Lower lobe of right lung (tissue), 2 donors: ENCODE data around the gene SUCLG2. TPM values are rescaled to one million over a fixed set of nuclear protein-coding genes. Genes with fewer than 3 reads are reported as not detected.

Experiments used
- ATAC-seq, 2 donors: fragments of 200-7000 bp; cut with Tn5 transposase; one replicate each; pipeline ENCODE4 v1.9.1; 2020 to 2022; ENCODE audit warnings: mild to moderate bottlenecking in 2 of 2, moderate library complexity in 2 of 2
- DNase-seq: peaks from one replicate; pipeline ENCODE4 v3.0.0-alpha.2; 2020
- H3K27ac ChIP-seq: fragments of 200-600 bp; one replicate; pipeline ENCODE4 v1.8.0; 2022
- H3K27me3 ChIP-seq: fragments of 200-600 bp; one replicate; pipeline ENCODE4 v1.8.0; 2022; ENCODE audit warnings: low read depth
- H3K36me3 ChIP-seq: fragments of 200-600 bp; one replicate; pipeline ENCODE4 v1.8.0; 2022; ENCODE audit warnings: mild to moderate bottlenecking
- H3K4me1 ChIP-seq: fragments of 200-600 bp; one replicate; pipeline ENCODE4 v1.8.0; 2022
- H3K4me3 ChIP-seq: fragments of 200-600 bp; one replicate; pipeline ENCODE4 v1.8.0; 2022; ENCODE audit warnings: mild to moderate bottlenecking
- H3K9me3 ChIP-seq: fragments of 200-600 bp; one replicate; pipeline ENCODE4 v1.8.0; 2022
- intact Hi-C: fragments of 100-400 bp; cut with DNase I; formaldehyde crosslinking; loops from one replicate; pipeline ENCODE4 v1.11.0; 2022
- total RNA-seq: library from RNA; stranded (reverse); fragmentation: NEBNext Ultra II Directional; extraction: Animal tissue kit (Norgen Biotek cat#: 25700); gene quantifications from one replicate; pipeline ENCODE4 v1.2.1, GENCODE V29; 2021
- TF ChIP-seq, protein P1 (sequence below): fragments of 200-600 bp; IDR thresholded peaks from one replicate; pipeline ENCODE4 v1.8.0; 2022; ENCODE audit warnings: antibody characterized with exemption, mild to moderate bottlenecking
- donor health status: DM: no; HTN: yes; CAD: no; lungs with severe emphysema.

SUCLG2 gene
- total RNA-seq, 1 donor from 2014 or later, result 50.7 TPM

DNA sequence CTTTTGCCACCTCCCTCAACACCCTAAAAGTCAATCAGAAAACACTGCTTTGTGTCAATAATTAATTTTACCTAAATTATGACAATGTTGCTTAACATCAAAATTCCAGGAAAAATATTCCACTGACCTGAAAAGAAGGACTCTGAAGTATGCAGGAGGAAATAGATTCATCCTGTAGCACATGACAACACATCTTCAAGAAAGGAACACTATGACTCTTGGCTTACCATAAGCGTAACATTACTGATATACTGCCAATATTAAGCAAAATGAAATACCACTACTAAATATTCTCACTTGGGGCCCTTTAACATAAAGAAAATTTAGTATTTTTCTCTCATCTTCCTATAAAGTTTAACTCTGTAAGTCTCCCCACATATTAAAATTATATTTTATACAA is 9.6 kb downstream of the SUCLG2 start:
- no peaks in the 10 kb centered on the region for H3K9me3 ChIP-seq
- no peak for DNase-seq
- H3K27ac ChIP-seq, result no peak overlapping the region
- H3K27me3 ChIP-seq, result no peaks in the 10 kb centered on the region
- TF ChIP-seq, protein P1, sequence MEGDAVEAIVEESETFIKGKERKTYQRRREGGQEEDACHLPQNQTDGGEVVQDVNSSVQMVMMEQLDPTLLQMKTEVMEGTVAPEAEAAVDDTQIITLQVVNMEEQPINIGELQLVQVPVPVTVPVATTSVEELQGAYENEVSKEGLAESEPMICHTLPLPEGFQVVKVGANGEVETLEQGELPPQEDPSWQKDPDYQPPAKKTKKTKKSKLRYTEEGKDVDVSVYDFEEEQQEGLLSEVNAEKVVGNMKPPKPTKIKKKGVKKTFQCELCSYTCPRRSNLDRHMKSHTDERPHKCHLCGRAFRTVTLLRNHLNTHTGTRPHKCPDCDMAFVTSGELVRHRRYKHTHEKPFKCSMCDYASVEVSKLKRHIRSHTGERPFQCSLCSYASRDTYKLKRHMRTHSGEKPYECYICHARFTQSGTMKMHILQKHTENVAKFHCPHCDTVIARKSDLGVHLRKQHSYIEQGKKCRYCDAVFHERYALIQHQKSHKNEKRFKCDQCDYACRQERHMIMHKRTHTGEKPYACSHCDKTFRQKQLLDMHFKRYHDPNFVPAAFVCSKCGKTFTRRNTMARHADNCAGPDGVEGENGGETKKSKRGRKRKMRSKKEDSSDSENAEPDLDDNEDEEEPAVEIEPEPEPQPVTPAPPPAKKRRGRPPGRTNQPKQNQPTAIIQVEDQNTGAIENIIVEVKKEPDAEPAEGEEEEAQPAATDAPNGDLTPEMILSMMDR, result no peak
- intact Hi-C loops, result no loop called here
- no peak for ATAC-seq
- H3K4me1 ChIP-seq, result peaks cover 9% of the 10 kb centered on the region
- no peak overlapping the region for H3K4me3 ChIP-seq
- H3K36me3 ChIP-seq, result no peaks in the 10 kb centered on the region

GRCh38 chr3:67642734-67643133 is 11.7 kb downstream of the SUCLG2 start:
- TF ChIP-seq, protein P1, result no peak
- DNase-seq, result no peak
- Histone ChIP-seq H3K27me3 (no peaks in the 10 kb centered on the region), H3K9me3 (no peaks in the 10 kb centered on the region), H3K27ac (no peak overlapping the region), H3K36me3 (no peaks in the 10 kb centered on the region), H3K4me3 (no peak overlapping the region), H3K4me1 (peaks cover 9% of the 10 kb centered on the region)
- intact Hi-C loops, result no loop called here
- ATAC-seq, result no peak

DNA sequence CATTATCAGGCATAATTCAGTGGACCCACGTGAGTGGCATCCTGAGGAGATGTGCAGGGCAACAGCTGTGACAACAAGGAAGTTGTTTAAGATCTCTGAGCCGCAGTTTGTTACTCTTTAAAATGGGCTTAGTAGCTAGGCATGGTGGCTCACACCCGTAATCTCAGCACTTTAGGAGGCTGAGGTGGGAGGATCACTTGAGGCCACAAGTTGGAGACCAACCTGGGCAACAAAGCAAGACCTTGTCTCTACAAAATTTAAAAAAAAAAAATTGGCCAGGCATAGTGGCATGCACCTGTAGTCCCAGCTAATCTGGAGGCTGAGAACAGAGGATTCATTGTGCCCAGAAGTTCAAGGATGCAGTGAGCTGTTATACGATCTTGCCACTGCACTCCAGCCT is 12.2 kb downstream of the SUCLG2 start:
- DNase-seq, result no peak
- intact Hi-C loops, result no loop called here

GRCh38 chr3:67641451-67641850 is 13.0 kb downstream of the SUCLG2 start:
- DNase-seq, result no peak
- H3K27ac ChIP-seq, result no peak overlapping the region
- intact Hi-C loops, result no loop called here
- no peaks in the 10 kb centered on the region for H3K27me3 ChIP-seq
- TF ChIP-seq, protein P1, result no peak
- H3K4me3 ChIP-seq, result no peak overlapping the region
- no peak for ATAC-seq
- H3K9me3 ChIP-seq, result no peaks in the 10 kb centered on the region
- H3K36me3 ChIP-seq, result no peaks in the 10 kb centered on the region
- H3K4me1 ChIP-seq, result no peaks in the 10 kb centered on the region

More for the DNA sequence above, 12.2 kb downstream of the SUCLG2 start:
- ATAC-seq, result no peak
- TF ChIP-seq, protein P1, result no peak
- Histone ChIP-seq H3K4me3 (no peak overlapping the region), H3K9me3 (no peaks in the 10 kb centered on the region), H3K4me1 (peaks cover 4% of the 10 kb centered on the region), H3K36me3 (no peaks in the 10 kb centered on the region), H3K27ac (no peak overlapping the region), H3K27me3 (no peaks in the 10 kb centered on the region)

DNA sequence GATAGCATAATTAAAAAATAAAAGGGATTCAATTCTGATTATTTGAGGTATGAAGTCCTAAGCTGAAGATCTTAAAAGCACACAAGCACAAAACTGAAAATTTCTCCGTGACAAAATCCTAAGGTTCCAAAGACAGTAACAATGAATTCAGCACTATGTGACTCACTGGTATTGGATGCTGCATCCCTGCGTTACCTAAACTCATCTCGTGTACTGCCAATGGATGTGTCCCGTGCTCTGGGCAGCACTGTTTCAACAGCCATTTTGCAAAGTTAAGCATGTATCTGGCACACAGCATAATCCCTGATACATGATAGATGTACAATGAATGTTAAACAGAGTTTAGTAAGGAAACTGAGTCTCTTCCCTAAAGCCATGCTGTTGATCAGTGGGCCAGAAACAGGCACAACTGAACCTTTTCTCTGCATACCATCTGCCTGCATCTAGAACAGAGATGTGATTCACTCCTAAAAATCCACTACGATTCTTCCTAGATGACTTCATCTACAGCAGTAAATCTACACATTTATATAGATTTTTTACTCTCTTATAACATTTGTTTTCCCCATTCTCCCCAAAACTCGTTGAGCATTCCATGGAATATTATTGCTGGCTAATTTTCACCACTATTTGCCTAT is 14.3 kb downstream of the SUCLG2 start:
- Histone ChIP-seq H3K27me3 (no peaks in the 10 kb centered on the region), H3K4me1 (no peaks in the 10 kb centered on the region), H3K27ac (no peak overlapping the region), H3K36me3 (no peaks in the 10 kb centered on the region), H3K9me3 (no peaks in the 10 kb centered on the region), H3K4me3 (no peak overlapping the region)
- TF ChIP-seq, protein P1, result no peak
- no peak for ATAC-seq
- DNase-seq, result no peak
- intact Hi-C loops, result no loop called here
